GM08714 (cell line): ENCODE results near the gene ZNF799.
"Not testable (repeated sequence)": the region's sequence is repeated elsewhere in the genome, so short reads cannot be mapped to it uniquely, and the experiment has no call there.

Experiments
- H3K4me3 ChIP-seq: fragments of 200-500 bp; sonication (Bioruptor generic); 2 replicates; pipeline ENCODE4 v1.5.1; 2014; ENCODE audit warnings: mild to moderate bottlenecking, low read length, inconsistent platforms
- ZNF274 ChIP-seq: IDR thresholded peaks from 2 replicates; pipeline ENCODE4 v1.6.1; 2012; ENCODE audit warnings: mild to moderate bottlenecking, low read depth, low read length

ZNF799 gene

GRCh38 chr19:12400633-12401502, at the start of gene ZNF799:
ZNF799 (minus strand) TSS chr19:12401271; CDS start chr19:12401070, 201 bp downstream.
- peak within 1 kb of the TSS; percentile 93 for H3K4me3 ChIP-seq
- no peak for TF ChIP-seq ZNF274

GRCh38 chr19:12450844-12451243, 49.8 kb upstream of the ZNF799 start:
- H3K4me3 ChIP-seq, result no peak overlapping the region
- no peak for TF ChIP-seq ZNF274

GRCh38 chr19:12448808-12449207, 47.7 kb upstream of the ZNF799 start:
- TF ChIP-seq ZNF274, result no peak
- H3K4me3 ChIP-seq, result no peak overlapping the region

- TF ChIP-seq ZNF274, result no peak
- H3K4me3 ChIP-seq, result peak within 1 kb of the TSS; percentile 94
Observed at GRCh38 chr19:12440541-12441316, 39.7 kb upstream of the ZNF799 start, which contains the start of gene ZNF443. ZNF443 (minus strand) TSS chr19:12441021; CDS start chr19:12440914, 107 bp downstream.

GRCh38 chr19:12439686-12440540, 38.8 kb upstream of the ZNF799 start:
- H3K4me3 ChIP-seq, result peak overlapping the region; percentile 94

- peak; percentile 70 for TF ChIP-seq ZNF274
- not testable (repeated sequence) for H3K4me3 ChIP-seq
Observed at GRCh38 chr19:12430726-12431299, 29.7 kb upstream of the ZNF799 start.

GRCh38 chr19:12425888-12426274, 24.8 kb upstream of the ZNF799 start:
- H3K4me3 ChIP-seq, result no peak overlapping the region
- TF ChIP-seq ZNF274, result no peak

- no peak for TF ChIP-seq ZNF274
- H3K4me3 ChIP-seq, result no peak overlapping the region
Observed at GRCh38 chr19:12425236-12425887, 24.3 kb upstream of the ZNF799 start.

GRCh38 chr19:12417273-12417672, 16.2 kb upstream of the ZNF799 start:
- H3K4me3 ChIP-seq, result not testable (repeated sequence)

- TF ChIP-seq ZNF274, result no peak
- no peak overlapping the region for H3K4me3 ChIP-seq
Observed at GRCh38 chr19:12411893-12412292, 10.8 kb upstream of the ZNF799 start.

GRCh38 chr19:12399901-12400632, 1.0 kb downstream of the ZNF799 start:
- peak overlapping the region; percentile 93 for H3K4me3 ChIP-seq

- H3K4me3 ChIP-seq, result not testable (repeated sequence)
Observed at GRCh38 chr19:12391148-12391547, 9.9 kb downstream of the ZNF799 start.

GRCh38 chr19:12386365-12386764, 14.7 kb downstream of the ZNF799 start:
- not testable (repeated sequence) for H3K4me3 ChIP-seq

More at GRCh38 chr19:12391148-12391547, 9.9 kb downstream of the ZNF799 start:
- peak; percentile 18; the same call in 1 of the 2 replicates for TF ChIP-seq ZNF274
